ENCODE results near the gene GPR32. TPM values are rescaled to one million over a fixed set of nuclear protein-coding genes. Genes with fewer than 3 reads are reported as not detected.
"Not testable (repeated sequence)": the region's sequence is repeated elsewhere in the genome, so short reads cannot be mapped to it uniquely, and the experiment has no call there.

The GPR32 gene
- total RNA-seq, 1 donor = not detected

DNA sequence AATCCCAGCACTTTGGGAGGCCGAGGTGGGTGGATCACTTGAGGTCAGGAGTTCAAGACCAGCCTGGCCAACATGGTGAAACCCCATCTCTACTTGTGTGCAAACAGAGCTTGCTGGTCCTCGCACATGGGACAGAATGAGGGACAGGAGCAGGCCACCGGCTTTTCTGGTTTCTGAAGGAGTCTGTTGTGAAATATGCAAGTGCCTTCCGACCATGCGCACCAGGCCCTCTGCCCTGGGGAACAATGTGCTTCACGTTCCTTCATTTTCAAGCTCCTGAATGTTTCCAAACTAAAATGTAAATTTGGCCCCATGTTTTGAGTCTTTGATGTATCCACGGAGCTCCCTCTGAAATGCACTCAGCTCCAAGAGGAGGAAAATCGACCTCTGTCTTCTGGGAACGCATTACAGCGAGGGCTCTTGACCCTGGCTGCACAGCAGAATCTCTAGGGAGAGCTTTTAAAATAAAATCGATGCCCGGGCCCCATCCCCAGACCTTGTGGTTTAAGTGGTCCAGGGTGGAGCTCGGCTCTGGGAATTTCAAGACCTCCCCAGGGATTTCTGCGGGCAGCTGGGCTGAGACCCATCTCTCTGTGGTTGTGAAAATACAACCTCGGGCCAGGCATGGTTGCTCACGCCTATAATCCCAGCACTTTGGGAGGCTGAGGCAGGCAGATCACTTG lies 10.6 kb downstream of the GPR32 start:
- no peaks in the 10 kb centered on the region for H3K79me2 ChIP-seq (ENCODE audit: insufficient read depth, low read length)
- peak; percentile 50 for DNase-seq (ENCODE audit: insufficient read length, low spot score, missing footprints)
- no peak for TF ChIP-seq CTCF (IDR thresholded peaks at IDR 0.05; ENCODE audit: extremely low read depth, low read depth, low read length)
- H3K27me3 ChIP-seq (ENCODE audit: insufficient read depth, low read length) = peaks cover 48% of the 10 kb centered on the region
- H3K4me2 ChIP-seq (ENCODE audit: insufficient read depth, low read length) = peak overlapping the region; percentile 48
- H4K20me1 ChIP-seq (ENCODE audit: insufficient read depth, low read length) = no peaks in the 10 kb centered on the region
- no peaks in the 10 kb centered on the region for H3K9me3 ChIP-seq (ENCODE audit: low read depth, low read length)
- no peak overlapping the region for H2AFZ ChIP-seq (ENCODE audit: low read length)
- no peaks in the 10 kb centered on the region for H3K36me3 ChIP-seq (ENCODE audit: insufficient read depth, low read length)
- H3K4me3 ChIP-seq (ENCODE audit: insufficient read depth, low read length) = no peak overlapping the region
- H3K27ac ChIP-seq (ENCODE audit: low read depth, low read length) = no peak overlapping the region
- H3K4me1 ChIP-seq (ENCODE audit: insufficient read depth, low read length) = peaks cover 9% of the 10 kb centered on the region

DNA sequence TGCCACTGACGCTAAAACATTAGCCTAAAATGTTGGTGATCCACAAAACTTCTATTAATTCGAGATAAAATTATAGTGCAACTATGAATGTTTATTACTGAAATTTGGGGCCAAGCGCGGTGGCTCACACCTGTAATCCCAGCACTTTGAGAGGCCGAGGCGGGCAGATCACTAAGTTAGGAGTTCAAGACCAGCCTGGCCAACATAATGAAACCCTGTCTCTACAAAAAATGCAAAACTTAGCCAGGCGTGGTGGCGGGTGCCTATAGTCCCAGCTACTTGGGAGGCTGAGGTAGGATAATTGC lies 13.5 kb downstream of the GPR32 start:
- not testable (repeated sequence) for H4K20me1 ChIP-seq (ENCODE audit: insufficient read depth, low read length); DNase-seq (ENCODE audit: insufficient read length, low spot score, missing footprints); H3K27ac ChIP-seq (ENCODE audit: low read depth, low read length); H3K36me3 ChIP-seq (ENCODE audit: insufficient read depth, low read length); H3K4me3 ChIP-seq (ENCODE audit: insufficient read depth, low read length); H2AFZ ChIP-seq (ENCODE audit: low read length); H3K9me3 ChIP-seq (ENCODE audit: low read depth, low read length); H3K79me2 ChIP-seq (ENCODE audit: insufficient read depth, low read length); H3K4me2 ChIP-seq (ENCODE audit: insufficient read depth, low read length); H3K4me1 ChIP-seq (ENCODE audit: insufficient read depth, low read length)
- peaks cover 29% of the 10 kb centered on the region for H3K27me3 ChIP-seq (ENCODE audit: insufficient read depth, low read length)

GRCh38 chr19:50784710-50785109 lies 14.4 kb downstream of the GPR32 start:
- no peaks in the 10 kb centered on the region for H4K20me1 ChIP-seq (ENCODE audit: insufficient read depth, low read length)
- no peaks in the 10 kb centered on the region for H3K9me3 ChIP-seq (ENCODE audit: low read depth, low read length)
- no peaks in the 10 kb centered on the region for H3K36me3 ChIP-seq (ENCODE audit: insufficient read depth, low read length)
- H3K4me1 ChIP-seq (ENCODE audit: insufficient read depth, low read length) = peaks cover 6% of the 10 kb centered on the region
- H3K27me3 ChIP-seq (ENCODE audit: insufficient read depth, low read length) = peaks cover 20% of the 10 kb centered on the region
- H2AFZ ChIP-seq (ENCODE audit: low read length) = no peak overlapping the region
- peak; percentile 64 for DNase-seq (ENCODE audit: insufficient read length, low spot score, missing footprints)
- TF ChIP-seq CTCF (IDR thresholded peaks at IDR 0.05; ENCODE audit: extremely low read depth, low read depth, low read length) = no peak
- no peak overlapping the region for H3K4me2 ChIP-seq (ENCODE audit: insufficient read depth, low read length)
- H3K4me3 ChIP-seq (ENCODE audit: insufficient read depth, low read length) = no peak overlapping the region
- no peak overlapping the region for H3K27ac ChIP-seq (ENCODE audit: low read depth, low read length)
- H3K79me2 ChIP-seq (ENCODE audit: insufficient read depth, low read length) = no peaks in the 10 kb centered on the region

DNA sequence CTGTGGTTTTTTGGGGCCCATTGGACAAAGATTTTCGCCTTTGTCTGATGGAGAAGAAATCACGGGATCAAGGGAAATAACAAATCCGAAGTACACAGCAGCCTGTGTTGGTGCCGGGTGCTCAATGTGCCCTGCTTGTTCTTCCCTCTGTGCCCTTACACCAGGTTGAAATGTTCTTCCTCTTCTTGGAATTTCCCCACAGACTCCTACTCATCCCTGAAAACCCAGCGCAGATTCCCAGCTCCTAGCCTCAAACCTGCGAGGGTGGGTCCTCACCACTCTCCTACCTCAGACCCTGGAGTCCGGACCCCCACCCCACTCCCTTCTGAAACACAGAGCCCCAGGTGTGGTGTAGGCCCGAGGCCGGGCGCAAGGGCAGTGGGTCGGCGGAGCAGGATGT lies 15.1 kb downstream of the GPR32 start:
- Histone ChIP-seq H2AFZ (ENCODE audit: low read length) (no peak overlapping the region), H3K4me2 (ENCODE audit: insufficient read depth, low read length) (no peak overlapping the region), H3K27me3 (ENCODE audit: insufficient read depth, low read length) (peaks cover 14% of the 10 kb centered on the region), H3K36me3 (ENCODE audit: insufficient read depth, low read length) (no peaks in the 10 kb centered on the region), H4K20me1 (ENCODE audit: insufficient read depth, low read length) (no peaks in the 10 kb centered on the region), H3K4me1 (ENCODE audit: insufficient read depth, low read length) (peaks cover 6% of the 10 kb centered on the region), H3K9me3 (ENCODE audit: low read depth, low read length) (no peaks in the 10 kb centered on the region), H3K27ac (ENCODE audit: low read depth, low read length) (no peak overlapping the region), H3K79me2 (ENCODE audit: insufficient read depth, low read length) (no peaks in the 10 kb centered on the region), H3K4me3 (ENCODE audit: insufficient read depth, low read length) (no peak overlapping the region)
- TF ChIP-seq CTCF (IDR thresholded peaks at IDR 0.05; ENCODE audit: extremely low read depth, low read depth, low read length) = no peak
- peak; percentile 71 for DNase-seq (ENCODE audit: insufficient read length, low spot score, missing footprints)
